Right cardiac atrium (tissue), 5 donors: ENCODE measurements around the gene CST6. TPM values are rescaled to one million over a fixed set of nuclear protein-coding genes. Genes with fewer than 3 reads are reported as not detected.
A peak's percentile ranks its signal among the peaks of the same experiment; 100 is the strongest.

Source experiments
- ATAC-seq, 2 donors: fragments of 200-7000 bp; cut with Tn5 transposase; one replicate each; pipeline versions ENCODE4 v1.8.0 to v1.9.1; 2020; ENCODE audit warnings: moderate library complexity in 2 of 2, mild to moderate bottlenecking in 1 of 2
- DNase-seq, 3 donors: peaks; one replicate each; pipeline ENCODE4 v3.0.0-alpha.2; 2020
- H3K27ac ChIP-seq: one replicate; pipeline ENCODE4 v1.5.1; 2013; ENCODE audit warnings: mild to moderate bottlenecking, low read length, control low read depth, moderate library complexity
- H3K27me3 ChIP-seq: one replicate; pipeline ENCODE4 v1.6.1; 2013; ENCODE audit not compliant: control insufficient read depth, insufficient read depth
- H3K4me1 ChIP-seq: one replicate; pipeline ENCODE4 v1.6.1; 2013; ENCODE audit warnings: low read length; ENCODE audit not compliant: control insufficient read depth, insufficient read depth
- H3K4me3 ChIP-seq: one replicate; pipeline ENCODE4 v1.5.1; 2013; ENCODE audit warnings: low read length, control low read depth
- H3K9me3 ChIP-seq: one replicate; pipeline ENCODE4 v1.6.1; 2013; ENCODE audit warnings: low read length; ENCODE audit not compliant: control insufficient read depth
- WGBS: extraction: QIAGEN DNeasy Blood & Tissue Kit; methylation state at CpG from one replicate; pipeline ENCODE4 v1.1.7; 2013; 5-methylcytosine and 5-hydroxymethylcytosine counted together
- intact Hi-C, 4 donors: fragments of 100-400 bp; cut with DNase I; formaldehyde crosslinking; loops; one replicate each; pipeline versions ENCODE4 v1.11.0 to v1.14.0; 2022 to 2023
- polyA plus RNA-seq: library from polyadenylated mRNA; stranded (reverse); fragments of 200-250 nt; gene quantifications from one replicate; pipeline ENCODE4 v1.2.3, GENCODE V29; 2013
- total RNA-seq, 4 donors: library from RNA; stranded (reverse); fragmentation: NEBNext Ultra II Directional; extraction: Animal tissue kit (Norgen Biotek cat#: 25700); gene quantifications; one replicate each; pipeline ENCODE4 v1.2.1, GENCODE V29; 2021
- donor health status: healthy with polysubstance abuse.
- donor health status: DM: no; HTN: yes; CAD: no.
- donor health status: DM: no; HTN: no; CAD: no.
- donor health status: DM: no; HTN: yes; CAD: no; lungs with severe emphysema.
- donor health status: DM: yes; HTN: yes; CAD: no.

The CST6 gene
- total and polyA plus RNA-seq, 5 donors: 1.2 to 3.6 (median 2.1) TPM

DNA sequence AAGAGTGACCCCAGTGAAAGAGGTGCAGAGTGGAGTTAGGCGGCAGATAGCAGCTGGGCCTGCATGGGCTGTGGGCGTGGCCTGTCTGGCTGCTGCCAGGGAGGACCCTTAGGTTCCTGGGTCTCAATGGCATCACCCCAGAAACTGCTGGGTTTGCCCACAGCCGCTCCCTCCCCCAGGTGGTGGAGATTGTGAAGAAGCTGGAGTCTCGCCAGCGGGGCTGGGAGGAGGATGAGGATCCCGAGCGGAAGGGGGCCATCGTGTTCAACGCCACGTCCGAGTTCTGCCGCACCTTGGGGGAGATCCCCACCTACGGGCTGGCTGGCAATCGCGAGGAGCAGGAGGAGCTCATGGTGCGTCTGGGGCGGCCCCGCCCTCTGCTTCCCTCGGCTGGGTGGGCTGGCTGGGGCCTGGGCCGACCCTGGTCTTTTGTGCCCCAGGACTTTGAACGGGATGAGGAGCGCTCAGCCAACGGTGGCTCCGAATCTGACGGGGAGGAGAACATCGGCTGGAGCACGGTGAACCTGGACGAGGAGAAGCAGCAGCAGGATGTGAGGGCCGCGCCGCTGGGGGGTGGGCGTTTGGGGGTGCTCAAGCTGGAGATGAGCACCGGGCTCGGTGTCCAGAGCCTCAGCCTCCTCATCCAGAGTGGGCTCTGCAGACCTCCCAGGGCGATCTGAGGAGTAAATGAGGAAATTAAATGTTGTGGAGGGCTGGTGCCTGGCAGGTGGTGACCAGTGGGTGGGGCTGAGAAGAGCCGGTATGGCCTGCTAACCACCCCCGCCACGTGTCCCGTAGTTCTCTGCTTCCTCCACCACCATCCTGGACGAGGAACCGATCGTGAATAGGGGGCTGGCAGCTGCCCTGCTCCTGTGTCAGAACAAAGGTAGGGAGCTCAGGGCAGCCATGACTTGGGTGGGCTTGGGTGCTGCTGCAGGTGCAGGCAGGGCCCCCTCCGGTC lies 35.3 kb upstream of the CST6 start:
- no peak for ATAC-seq
- 82% methylated on average over 43 of the region's 43 CpGs for WGBS
- DNase-seq: no peak
- H3K9me3 ChIP-seq: no peaks in the 10 kb centered on the region
- no peak overlapping the region for H3K4me3 ChIP-seq
- no peaks in the 10 kb centered on the region for H3K4me1 ChIP-seq
- intact Hi-C loops: no loop called here
- no peaks in the 10 kb centered on the region for H3K27me3 ChIP-seq
- H3K27ac ChIP-seq: no peak overlapping the region

GRCh38 chr11:65977621-65978390 lies 34.0 kb upstream of the CST6 start:
- peak in 1 of 2 donors; percentile 4 for ATAC-seq
- intact Hi-C loops: no loop called here
- 87% methylated on average over 29 of the region's 29 CpGs for WGBS

DNA sequence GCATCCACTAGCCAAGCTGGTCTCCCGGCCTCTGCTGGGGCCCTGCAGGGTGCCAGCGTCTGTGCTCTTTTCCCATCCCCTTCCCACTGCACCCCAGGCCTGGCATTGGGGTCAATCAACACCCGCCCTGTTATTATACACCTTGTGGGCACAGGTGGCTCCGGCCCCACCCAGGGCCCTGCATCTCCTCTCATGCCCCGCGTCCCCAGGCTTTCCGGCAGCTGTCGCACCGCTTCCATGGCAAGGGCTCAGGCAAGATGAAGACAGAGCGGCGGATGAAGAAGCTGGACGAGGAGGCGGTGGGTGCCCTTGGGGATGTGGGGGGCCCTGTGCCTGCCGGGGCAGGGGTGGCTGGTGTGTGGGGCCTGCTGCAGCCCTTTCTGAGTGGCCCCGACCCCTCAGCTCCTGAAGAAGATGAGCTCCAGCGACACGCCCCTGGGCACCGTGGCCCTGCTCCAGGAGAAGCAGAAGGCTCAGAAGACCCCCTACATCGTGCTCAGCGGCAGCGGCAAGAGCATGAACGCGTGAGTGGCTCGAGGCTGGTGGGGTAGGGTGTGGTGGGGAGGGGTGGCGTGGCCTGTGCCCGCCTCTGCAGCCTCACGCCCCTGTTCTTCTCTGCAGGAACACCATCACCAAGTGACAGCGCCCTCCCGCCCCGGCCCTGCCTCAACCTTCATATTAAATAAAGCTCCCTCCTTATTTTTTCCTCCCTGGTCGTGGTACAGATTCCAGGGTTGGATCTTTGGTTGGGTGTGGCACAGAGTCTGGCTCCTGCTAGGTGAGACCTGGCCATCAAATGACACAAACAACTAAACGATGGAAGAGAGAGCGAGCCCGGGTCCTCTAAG lies 33.2 kb upstream of the CST6 start:
- Histone ChIP-seq H3K27me3 (no peaks in the 10 kb centered on the region), H3K9me3 (no peaks in the 10 kb centered on the region), H3K27ac (no peak overlapping the region), H3K4me3 (no peak overlapping the region), H3K4me1 (no peaks in the 10 kb centered on the region)
- intact Hi-C loops: no loop called here
- DNase-seq (no peak), ATAC-seq (no peak)
- WGBS: 92% methylated on average over 34 of the region's 34 CpGs

More at GRCh38 chr11:65977621-65978390, 34.0 kb upstream of the CST6 start:
- H3K4me3 ChIP-seq: no peak overlapping the region
- no peaks in the 10 kb centered on the region for H3K4me1 ChIP-seq
- H3K9me3 ChIP-seq: no peaks in the 10 kb centered on the region
- H3K27ac ChIP-seq: no peak overlapping the region
- no peak for DNase-seq
- H3K27me3 ChIP-seq: no peaks in the 10 kb centered on the region

DNA sequence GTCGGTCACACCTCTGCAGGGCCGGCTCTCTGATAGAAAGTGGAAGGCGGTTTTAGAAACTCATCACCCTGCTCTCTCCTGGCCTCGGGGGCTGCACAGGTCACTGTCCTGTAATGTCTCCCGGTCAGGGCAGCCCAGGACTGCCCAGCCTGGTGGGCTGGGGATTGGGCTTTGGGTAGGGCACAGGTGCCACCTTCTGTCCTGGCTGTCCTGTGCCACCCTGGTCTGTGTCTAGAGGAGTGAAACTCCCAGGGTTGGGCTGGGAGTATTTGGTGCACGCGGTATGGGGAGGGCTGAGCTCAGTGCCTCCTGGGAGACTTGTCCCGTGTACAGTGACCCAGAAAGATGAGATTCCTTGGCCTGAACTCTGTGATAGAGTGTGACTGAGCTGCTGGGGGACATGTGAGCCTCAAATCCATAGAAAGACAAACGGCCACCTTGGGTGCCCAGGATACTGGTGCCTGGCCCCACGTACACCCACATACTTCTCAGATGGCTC lies 32.5 kb upstream of the CST6 start:
- peak in 1 of 3 donors; percentile 15 for DNase-seq
- ATAC-seq: no peak
- WGBS: 82% methylated on average over 10 of the region's 10 CpGs
- no peak overlapping the region for H3K4me3 ChIP-seq
- H3K9me3 ChIP-seq: no peaks in the 10 kb centered on the region
- no peak overlapping the region for H3K27ac ChIP-seq
- intact Hi-C loops: no loop called here
- H3K27me3 ChIP-seq: no peaks in the 10 kb centered on the region
- no peaks in the 10 kb centered on the region for H3K4me1 ChIP-seq

GRCh38 chr11:65981101-65981740 lies 30.6 kb upstream of the CST6 start:
- 76% methylated on average over 12 of the region's 12 CpGs for WGBS
- intact Hi-C loops: loop anchor here in 2 of 4 donors (10.0 kb wide), 2 partner anchors 266 to 276 kb away; partner anchors contain the start of gene KAT5 (in 1 of the 2)
- H3K4me1 ChIP-seq: no peaks in the 10 kb centered on the region
- no peak for DNase-seq
- H3K4me3 ChIP-seq: no peak overlapping the region
- H3K27ac ChIP-seq: no peak overlapping the region
- H3K9me3 ChIP-seq: no peaks in the 10 kb centered on the region
- no peaks in the 10 kb centered on the region for H3K27me3 ChIP-seq
- ATAC-seq: peak in 1 of 2 donors; percentile 8

DNA sequence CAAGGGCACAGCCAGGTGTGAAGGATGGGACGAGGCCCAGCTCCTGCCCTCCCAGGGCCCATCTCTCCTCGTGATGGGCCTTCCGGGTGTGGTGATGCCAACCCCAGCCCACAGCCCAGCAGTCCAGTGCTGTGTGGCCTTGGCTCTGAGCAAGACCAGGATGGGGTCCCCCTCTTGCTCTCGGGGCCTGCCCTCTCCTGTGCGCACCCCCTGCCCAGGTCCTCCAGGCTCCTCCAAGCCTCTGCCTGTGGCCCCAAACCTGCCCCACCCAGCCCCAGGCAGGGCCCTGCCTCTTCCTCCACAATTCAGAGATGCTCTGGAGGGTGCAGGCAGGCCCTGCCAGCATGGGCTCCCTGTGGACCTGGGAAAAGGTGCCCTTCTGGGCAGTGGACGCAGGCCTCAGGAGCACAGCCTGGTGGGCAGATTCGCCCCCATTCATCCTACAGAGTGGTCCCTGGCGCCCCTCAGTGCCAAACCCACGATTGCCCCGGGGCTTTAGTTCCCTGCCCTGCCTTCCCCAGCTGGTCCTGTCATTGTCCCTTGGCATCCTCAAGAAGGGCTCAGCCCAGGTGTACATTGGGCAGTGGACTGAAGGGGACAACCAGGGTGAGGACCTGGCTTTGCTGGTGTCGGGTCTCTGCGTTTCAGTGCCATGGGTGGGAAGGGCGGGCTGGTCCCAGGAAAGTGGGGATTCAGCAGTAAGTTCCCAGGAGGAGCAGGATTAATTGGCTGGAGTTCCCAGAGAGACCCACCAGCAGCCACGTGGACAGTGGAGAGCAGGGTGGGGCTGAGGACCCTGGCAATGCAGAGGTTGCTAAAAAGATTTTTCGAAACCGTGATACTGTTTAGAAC lies 29.6 kb upstream of the CST6 start:
- Histone ChIP-seq H3K9me3 (no peaks in the 10 kb centered on the region), H3K27me3 (no peaks in the 10 kb centered on the region), H3K27ac (no peak overlapping the region), H3K4me3 (no peak overlapping the region), H3K4me1 (no peaks in the 10 kb centered on the region)
- no peak for ATAC-seq
- no peak for DNase-seq
- 77% methylated on average over 16 of the region's 16 CpGs for WGBS
- intact Hi-C loops: loop anchor here in 2 of 4 donors (10.0 kb wide), 2 partner anchors 267 to 277 kb away; partner anchors contain the start of gene KAT5 (in 1 of the 2)

DNA sequence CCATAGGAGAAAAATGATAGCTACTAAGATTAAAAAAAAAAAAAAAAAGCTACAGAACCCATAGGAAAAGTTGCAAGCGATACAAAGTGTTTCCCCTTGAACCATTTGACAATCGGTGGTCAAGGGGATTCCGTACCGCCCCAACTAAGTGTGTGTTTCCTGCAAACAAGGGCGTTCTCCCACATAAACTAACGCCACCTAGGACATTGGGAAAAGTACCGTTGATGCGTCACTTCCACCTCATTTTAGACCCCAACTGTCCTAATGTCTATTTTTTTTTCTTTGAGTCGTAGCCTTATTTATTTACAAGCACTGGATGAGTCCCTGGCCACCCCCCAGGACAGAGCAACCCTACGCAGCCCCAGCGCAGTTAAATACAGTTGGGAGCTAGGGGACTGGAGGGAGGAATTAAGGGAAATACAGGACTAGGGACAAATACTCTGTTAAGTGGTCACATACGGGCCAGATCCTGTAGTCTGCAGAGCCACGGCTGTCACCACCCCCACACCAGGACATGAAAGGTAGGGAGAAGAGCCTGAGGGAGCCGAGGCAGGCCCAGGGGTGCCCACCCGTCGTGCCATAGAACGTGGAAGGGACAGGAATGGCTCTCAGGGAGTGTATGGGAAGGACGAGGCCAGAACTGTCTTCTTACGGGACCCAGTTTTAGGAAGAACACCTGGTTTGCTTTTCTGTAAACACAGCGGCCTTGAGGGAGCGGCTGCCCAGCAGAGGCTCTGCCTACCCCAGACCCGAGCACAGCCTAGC lies 28.8 kb upstream of the CST6 start:
- H3K27ac ChIP-seq: no peak overlapping the region
- no peaks in the 10 kb centered on the region for H3K27me3 ChIP-seq
- no peaks in the 10 kb centered on the region for H3K4me1 ChIP-seq
- H3K9me3 ChIP-seq: no peaks in the 10 kb centered on the region
- DNase-seq (no peak), ATAC-seq (no peak)
- WGBS: 74% methylated on average over 22 of the region's 22 CpGs
- intact Hi-C loops: loop anchor here in 2 of 4 donors (10.0 kb wide), 2 partner anchors 268 to 278 kb away; partner anchors contain the start of gene KAT5 (in 1 of the 2)
- no peak overlapping the region for H3K4me3 ChIP-seq

- Histone ChIP-seq H3K4me1 (no peaks in the 10 kb centered on the region), H3K9me3 (no peaks in the 10 kb centered on the region), H3K27me3 (no peaks in the 10 kb centered on the region), H3K27ac (no peak overlapping the region), H3K4me3 (no peak overlapping the region)
- 79% methylated on average over 5 of the region's 5 CpGs for WGBS
- intact Hi-C loops: loop anchor here in 2 of 4 donors (10.0 kb wide), 2 partner anchors 269 to 279 kb away; partner anchors contain the start of gene KAT5 (in 1 of the 2)
- no peak for DNase-seq
- no peak for ATAC-seq
Measured at GRCh38 chr11:65983589-65983987, 28.2 kb upstream of the CST6 start.

- H3K4me1 ChIP-seq: no peaks in the 10 kb centered on the region
- H3K4me3 ChIP-seq: no peak overlapping the region
- no peaks in the 10 kb centered on the region for H3K27me3 ChIP-seq
- intact Hi-C loops: loop anchor here (5.0 to 10.0 kb wide), 5 partner anchors 100 to 283 kb away; partner anchors contain the start of genes FIBP (in 1 of the 4) and KAT5 (in 1 of the 4)
- DNase-seq: no peak
- 85% methylated on average over 9 of the region's 9 CpGs for WGBS
- H3K27ac ChIP-seq: no peak overlapping the region
- ATAC-seq: no peak
- no peaks in the 10 kb centered on the region for H3K9me3 ChIP-seq
Measured at GRCh38 chr11:65987336-65987735, 24.5 kb upstream of the CST6 start.
